Measurements from ENCODE around the gene PLAC1.

Gene PLAC1

GRCh38 chrX:134649770-134650169 is 8.5 kb downstream of the PLAC1 start:
- H3F3A ChIP-seq (ENCODE audit: insufficient read depth, low read length), result no peaks in the 10 kb centered on the region
- TF ChIP-seq EZH2 (IDR thresholded peaks at IDR 0.05; ENCODE audit: borderline replicate concordance, low read length), result no peak
- TF ChIP-seq, protein P1, sequence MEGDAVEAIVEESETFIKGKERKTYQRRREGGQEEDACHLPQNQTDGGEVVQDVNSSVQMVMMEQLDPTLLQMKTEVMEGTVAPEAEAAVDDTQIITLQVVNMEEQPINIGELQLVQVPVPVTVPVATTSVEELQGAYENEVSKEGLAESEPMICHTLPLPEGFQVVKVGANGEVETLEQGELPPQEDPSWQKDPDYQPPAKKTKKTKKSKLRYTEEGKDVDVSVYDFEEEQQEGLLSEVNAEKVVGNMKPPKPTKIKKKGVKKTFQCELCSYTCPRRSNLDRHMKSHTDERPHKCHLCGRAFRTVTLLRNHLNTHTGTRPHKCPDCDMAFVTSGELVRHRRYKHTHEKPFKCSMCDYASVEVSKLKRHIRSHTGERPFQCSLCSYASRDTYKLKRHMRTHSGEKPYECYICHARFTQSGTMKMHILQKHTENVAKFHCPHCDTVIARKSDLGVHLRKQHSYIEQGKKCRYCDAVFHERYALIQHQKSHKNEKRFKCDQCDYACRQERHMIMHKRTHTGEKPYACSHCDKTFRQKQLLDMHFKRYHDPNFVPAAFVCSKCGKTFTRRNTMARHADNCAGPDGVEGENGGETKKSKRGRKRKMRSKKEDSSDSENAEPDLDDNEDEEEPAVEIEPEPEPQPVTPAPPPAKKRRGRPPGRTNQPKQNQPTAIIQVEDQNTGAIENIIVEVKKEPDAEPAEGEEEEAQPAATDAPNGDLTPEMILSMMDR (IDR thresholded peaks at IDR 0.05; ENCODE audit: low read length), result no peak
- no peaks in the 10 kb centered on the region for H4K20me1 ChIP-seq (ENCODE audit: insufficient read depth, low read length)
- no peaks in the 10 kb centered on the region for H3K36me3 ChIP-seq (ENCODE audit: insufficient read depth, low read length)
- no peaks in the 10 kb centered on the region for H3K9me3 ChIP-seq (ENCODE audit: low read length)
- no peak overlapping the region for H2AFZ ChIP-seq (ENCODE audit: low read length)
- H3K4me2 ChIP-seq (ENCODE audit: low read length), result no peak overlapping the region
- no peaks in the 10 kb centered on the region for H3K9me2 ChIP-seq (ENCODE audit: low read depth, low read length)
- no peaks in the 10 kb centered on the region for H3K4me1 ChIP-seq (ENCODE audit: insufficient read depth, low read length, severe bottlenecking)
- H3K79me2 ChIP-seq (ENCODE audit: insufficient read depth, low read length), result no peaks in the 10 kb centered on the region
- H3K4me3 ChIP-seq (ENCODE audit: low read depth, low read length, poor library complexity, severe bottlenecking), result no peak overlapping the region
- H3K27ac ChIP-seq (ENCODE audit: low read depth, low read length, poor library complexity, severe bottlenecking), result no peak overlapping the region
- no peak overlapping the region for H3K9ac ChIP-seq (ENCODE audit: low read length)
- no peaks in the 10 kb centered on the region for H3K27me3 ChIP-seq (ENCODE audit: insufficient read depth, low read length)

- H3K79me2 ChIP-seq (ENCODE audit: insufficient read depth, low read length), result no peaks in the 10 kb centered on the region
- no peaks in the 10 kb centered on the region for H3K36me3 ChIP-seq (ENCODE audit: insufficient read depth, low read length)
- no peak overlapping the region for H3K27ac ChIP-seq (ENCODE audit: low read depth, low read length, poor library complexity, severe bottlenecking)
- H2AFZ ChIP-seq (ENCODE audit: low read length), result no peak overlapping the region
- TF ChIP-seq, protein P1 (IDR thresholded peaks at IDR 0.05; ENCODE audit: low read length), result no peak
- no peak for TF ChIP-seq EZH2 (IDR thresholded peaks at IDR 0.05; ENCODE audit: borderline replicate concordance, low read length)
- no peaks in the 10 kb centered on the region for H3K9me2 ChIP-seq (ENCODE audit: low read depth, low read length)
- no peaks in the 10 kb centered on the region for H3K9me3 ChIP-seq (ENCODE audit: low read length)
- H3K27me3 ChIP-seq (ENCODE audit: insufficient read depth, low read length), result no peaks in the 10 kb centered on the region
- no peaks in the 10 kb centered on the region for H3K4me1 ChIP-seq (ENCODE audit: insufficient read depth, low read length, severe bottlenecking)
- no peak overlapping the region for H3K4me2 ChIP-seq (ENCODE audit: low read length)
- no peak overlapping the region for H3K4me3 ChIP-seq (ENCODE audit: low read depth, low read length, poor library complexity, severe bottlenecking)
- H3K9ac ChIP-seq (ENCODE audit: low read length), result no peak overlapping the region
- no peaks in the 10 kb centered on the region for H3F3A ChIP-seq (ENCODE audit: insufficient read depth, low read length)
- H4K20me1 ChIP-seq (ENCODE audit: insufficient read depth, low read length), result no peaks in the 10 kb centered on the region
These were observed 10.8 kb downstream of the PLAC1 start for GRCh38 chrX:134647477-134647877.

DNA sequence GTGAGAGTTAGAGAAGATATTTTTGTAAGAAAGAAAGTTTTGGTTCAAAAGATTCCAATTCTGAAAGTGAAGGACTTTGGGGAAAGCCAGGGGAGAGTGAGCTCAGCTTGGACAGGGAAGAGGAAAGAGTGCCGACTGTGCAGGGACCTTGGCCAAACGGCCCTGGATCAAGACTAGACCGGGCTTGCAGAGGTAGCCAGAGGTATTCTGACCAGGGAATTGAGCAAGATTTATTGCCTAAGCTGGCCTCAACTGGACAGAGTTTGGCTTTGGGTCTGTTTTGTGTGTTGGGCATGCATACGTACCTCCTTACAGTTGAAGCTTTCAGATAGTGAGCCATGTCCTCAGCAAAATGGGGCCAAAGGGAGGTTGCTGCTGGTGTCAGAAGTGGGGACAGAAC is 11.6 kb downstream of the PLAC1 start:
- Histone ChIP-seq H3K4me3 (ENCODE audit: low read depth, low read length, poor library complexity, severe bottlenecking) (no peak overlapping the region), H3K4me2 (ENCODE audit: low read length) (no peak overlapping the region), H3K36me3 (ENCODE audit: insufficient read depth, low read length) (no peaks in the 10 kb centered on the region), H3F3A (ENCODE audit: insufficient read depth, low read length) (no peaks in the 10 kb centered on the region), H3K27ac (ENCODE audit: low read depth, low read length, poor library complexity, severe bottlenecking) (no peak overlapping the region), H3K9me3 (ENCODE audit: low read length) (no peaks in the 10 kb centered on the region), H3K27me3 (ENCODE audit: insufficient read depth, low read length) (no peaks in the 10 kb centered on the region), H3K79me2 (ENCODE audit: insufficient read depth, low read length) (no peaks in the 10 kb centered on the region), H3K9me2 (ENCODE audit: low read depth, low read length) (no peaks in the 10 kb centered on the region), H4K20me1 (ENCODE audit: insufficient read depth, low read length) (no peaks in the 10 kb centered on the region), H2AFZ (ENCODE audit: low read length) (no peak overlapping the region), H3K4me1 (ENCODE audit: insufficient read depth, low read length, severe bottlenecking) (no peaks in the 10 kb centered on the region), H3K9ac (ENCODE audit: low read length) (no peak overlapping the region)
- TF ChIP-seq, protein P1 (IDR thresholded peaks at IDR 0.05; ENCODE audit: low read length), result no peak
- TF ChIP-seq EZH2 (IDR thresholded peaks at IDR 0.05; ENCODE audit: borderline replicate concordance, low read length), result no peak
